GM12865 (cell line): ENCODE results near the gene PCID2.

Experiments used
- DNase-seq: peaks from one replicate; pipeline ENCODE4 v3.0.0; 2010; ENCODE audit warnings: low read depth
- H3K4me3 ChIP-seq: 2 replicates; pipeline ENCODE4 v1.5.1; 2011; ENCODE audit warnings: mild to moderate bottlenecking, low read depth, low read length, control low read depth
- TF ChIP-seq, protein P1 (sequence below): IDR thresholded peaks from 2 replicates; pipeline ENCODE4 v1.5.1; 2011; ENCODE audit warnings: low read length, control low read depth, low read depth, inconsistent platforms; ENCODE audit not compliant: insufficient read depth; ENCODE audit errors: missing control alignments

Gene PCID2

DNA sequence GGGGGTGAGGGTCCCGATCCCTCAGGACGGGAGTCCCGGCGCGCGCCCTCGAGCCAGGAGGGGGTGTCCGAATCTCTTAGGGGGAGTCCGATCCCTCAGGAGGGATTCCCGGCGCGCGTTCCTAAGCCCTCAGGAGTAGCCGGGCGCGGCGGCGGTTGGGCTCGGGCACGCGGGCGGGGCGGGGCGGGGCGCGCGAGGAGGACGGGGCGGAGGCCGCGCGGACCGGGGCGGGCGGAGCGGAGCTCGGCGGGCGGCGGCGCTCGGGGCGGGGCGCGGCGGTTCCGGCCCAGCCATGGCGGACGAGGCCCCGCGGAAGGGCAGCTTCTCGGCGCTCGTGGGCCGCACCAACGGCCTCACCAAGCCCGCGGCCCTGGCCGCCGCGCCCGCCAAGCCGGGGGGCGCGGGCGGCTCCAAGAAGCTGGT is 878 bp upstream of the PCID2 start, which contains the start of gene CUL4A:
CUL4A (plus strand) TSS at position 278 of the 423 bp plus-strand sequence; CDS start at position 293, 15 bp downstream.
- peak; percentile 81 for DNase-seq
- TF ChIP-seq, protein P1, sequence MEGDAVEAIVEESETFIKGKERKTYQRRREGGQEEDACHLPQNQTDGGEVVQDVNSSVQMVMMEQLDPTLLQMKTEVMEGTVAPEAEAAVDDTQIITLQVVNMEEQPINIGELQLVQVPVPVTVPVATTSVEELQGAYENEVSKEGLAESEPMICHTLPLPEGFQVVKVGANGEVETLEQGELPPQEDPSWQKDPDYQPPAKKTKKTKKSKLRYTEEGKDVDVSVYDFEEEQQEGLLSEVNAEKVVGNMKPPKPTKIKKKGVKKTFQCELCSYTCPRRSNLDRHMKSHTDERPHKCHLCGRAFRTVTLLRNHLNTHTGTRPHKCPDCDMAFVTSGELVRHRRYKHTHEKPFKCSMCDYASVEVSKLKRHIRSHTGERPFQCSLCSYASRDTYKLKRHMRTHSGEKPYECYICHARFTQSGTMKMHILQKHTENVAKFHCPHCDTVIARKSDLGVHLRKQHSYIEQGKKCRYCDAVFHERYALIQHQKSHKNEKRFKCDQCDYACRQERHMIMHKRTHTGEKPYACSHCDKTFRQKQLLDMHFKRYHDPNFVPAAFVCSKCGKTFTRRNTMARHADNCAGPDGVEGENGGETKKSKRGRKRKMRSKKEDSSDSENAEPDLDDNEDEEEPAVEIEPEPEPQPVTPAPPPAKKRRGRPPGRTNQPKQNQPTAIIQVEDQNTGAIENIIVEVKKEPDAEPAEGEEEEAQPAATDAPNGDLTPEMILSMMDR, result no peak

DNA sequence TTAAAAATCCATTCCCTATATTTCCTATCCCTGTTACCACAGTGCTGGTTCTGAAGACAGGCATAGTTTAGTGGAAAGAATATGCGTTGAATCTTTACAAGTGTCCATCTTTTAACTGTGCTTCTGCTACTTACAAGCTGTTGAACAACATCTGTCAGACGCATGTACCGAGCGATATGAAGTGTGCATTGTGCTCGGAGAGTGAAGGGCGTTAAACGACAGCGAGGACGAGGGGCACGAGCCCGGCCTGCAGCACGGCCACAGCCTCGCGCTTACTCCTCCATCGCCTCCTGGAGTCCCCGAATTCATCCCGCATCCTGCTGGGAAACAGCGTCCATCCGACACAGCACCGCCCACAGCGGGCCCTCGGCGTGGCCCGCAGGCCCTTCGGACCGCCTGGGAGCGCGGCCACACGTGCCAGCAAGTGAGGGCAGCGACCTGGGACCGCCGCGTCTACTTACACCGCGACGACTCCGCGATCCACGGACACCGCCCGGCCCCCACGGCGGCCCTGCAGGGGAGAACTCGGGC is 514 bp downstream of the PCID2 start:
- DNase-seq, result peak; percentile 38
- TF ChIP-seq, protein P1, result no peak
- H3K4me3 ChIP-seq, result peak overlapping the region; percentile 79

More for the DNA sequence above, 878 bp upstream of the PCID2 start, which contains the start of gene CUL4A:
- peak within 1 kb of the TSS; percentile 85 for H3K4me3 ChIP-seq

DNA sequence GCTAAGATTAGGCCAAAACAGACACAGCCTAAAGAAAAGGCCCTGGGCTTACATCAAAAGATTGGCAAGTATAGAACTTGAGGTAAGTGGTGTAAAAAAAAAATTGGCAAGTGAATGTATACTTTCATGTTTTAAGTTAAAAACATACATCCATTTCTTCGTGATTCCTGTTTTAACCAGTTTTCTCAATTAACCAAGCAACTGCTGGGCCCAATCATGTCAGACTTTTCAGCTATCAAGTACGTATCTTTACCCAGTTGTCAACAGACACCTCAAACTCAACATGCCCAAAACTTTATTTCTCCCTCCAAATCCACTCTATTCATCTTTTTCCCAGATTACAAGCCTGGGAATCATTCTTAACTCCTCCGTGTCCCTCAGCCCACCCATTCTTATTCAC is 1.0 kb downstream of the PCID2 start:
- TF ChIP-seq, protein P1, result no peak
- DNase-seq, result no peak
- peak overlapping the region; percentile 79 for H3K4me3 ChIP-seq

DNA sequence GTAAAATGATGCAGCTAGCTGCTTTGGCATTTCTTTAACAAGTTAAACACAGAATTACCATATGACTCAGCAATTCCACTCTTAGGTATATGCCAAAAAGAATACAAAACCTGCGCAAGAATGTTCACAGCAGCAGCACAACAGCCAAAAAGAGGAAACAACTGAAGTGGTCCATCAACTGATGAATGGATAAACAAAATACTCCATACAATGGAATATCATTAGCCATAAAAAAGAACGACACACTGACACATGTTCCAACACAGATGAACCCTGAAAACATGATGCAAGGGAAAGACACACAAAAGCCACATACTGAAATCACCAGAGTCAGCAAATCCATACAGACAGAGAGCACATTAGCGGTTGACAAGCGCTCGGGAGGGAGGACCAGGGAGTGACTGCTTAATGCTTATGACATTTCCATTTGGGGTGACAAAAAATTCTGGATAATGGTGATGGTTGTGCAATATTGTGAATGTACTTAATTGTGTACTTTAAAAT is 3.0 kb downstream of the PCID2 start:
- no peak for DNase-seq
- no peak overlapping the region for H3K4me3 ChIP-seq
- TF ChIP-seq, protein P1, result no peak

DNA sequence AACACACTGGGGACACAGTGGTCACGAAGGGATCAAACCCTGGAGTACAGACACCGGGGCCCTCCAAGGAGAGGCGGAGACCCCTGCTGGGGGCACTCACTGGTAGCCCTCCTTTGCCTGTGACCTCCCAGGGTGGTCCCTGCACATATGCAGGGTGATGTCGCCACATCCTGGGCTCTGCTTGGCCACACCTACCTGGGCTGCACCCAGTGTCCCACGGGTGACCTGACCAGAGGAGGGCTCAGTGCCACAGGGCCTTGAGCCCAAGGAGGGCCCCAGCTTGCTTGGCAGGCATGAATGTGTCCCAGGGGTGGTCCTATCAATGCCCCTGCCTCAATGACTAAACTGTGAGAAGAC is 4.1 kb downstream of the PCID2 start:
- no peak overlapping the region for H3K4me3 ChIP-seq
- TF ChIP-seq, protein P1, result no peak
- no peak for DNase-seq

DNA sequence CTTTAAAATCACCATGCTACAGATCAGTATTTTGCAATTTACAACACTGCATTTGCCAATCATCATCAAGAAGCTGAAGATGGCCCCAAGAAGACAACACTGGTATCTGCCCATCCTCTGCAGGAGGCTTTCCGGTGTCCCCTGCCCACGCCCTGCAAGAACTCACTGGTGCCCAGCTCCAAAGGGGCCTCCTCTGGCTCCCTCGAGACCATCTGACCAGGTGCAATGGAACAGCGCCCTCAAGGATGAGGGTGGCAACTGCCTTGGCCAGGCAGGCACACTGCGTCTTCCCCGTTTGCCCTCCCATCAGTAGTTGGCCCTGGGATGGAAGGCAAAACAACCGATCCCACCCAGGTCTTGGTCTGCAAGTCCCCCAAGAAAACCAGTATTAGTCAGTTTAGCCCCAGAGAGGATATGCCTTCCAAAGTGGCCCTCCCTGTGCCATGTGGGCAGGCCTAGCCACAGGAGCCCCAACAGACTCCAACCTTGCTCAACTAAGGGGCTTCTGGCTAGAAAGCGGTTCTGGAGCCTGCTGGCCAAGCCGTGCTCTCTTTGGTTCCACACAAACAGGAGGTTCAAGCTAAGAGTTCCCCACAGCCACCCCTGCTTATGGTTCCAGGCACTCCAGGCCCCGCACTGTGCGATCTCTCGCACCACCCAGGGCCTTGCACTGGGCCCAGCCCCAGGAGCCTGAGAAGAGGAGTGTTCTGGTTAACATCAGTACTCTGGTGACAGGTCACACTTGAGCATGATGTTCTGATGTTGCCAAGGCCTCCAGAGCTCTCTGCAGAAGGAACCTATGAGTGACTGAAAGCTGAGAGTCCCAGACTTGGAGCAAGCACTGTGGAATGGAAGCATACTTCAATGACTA is 4.7 kb downstream of the PCID2 start:
- DNase-seq, result no peak
- H3K4me3 ChIP-seq, result no peak overlapping the region
- TF ChIP-seq, protein P1, result no peak
